ENCODE measurements around the gene POLR3A.

The POLR3A gene

DNA sequence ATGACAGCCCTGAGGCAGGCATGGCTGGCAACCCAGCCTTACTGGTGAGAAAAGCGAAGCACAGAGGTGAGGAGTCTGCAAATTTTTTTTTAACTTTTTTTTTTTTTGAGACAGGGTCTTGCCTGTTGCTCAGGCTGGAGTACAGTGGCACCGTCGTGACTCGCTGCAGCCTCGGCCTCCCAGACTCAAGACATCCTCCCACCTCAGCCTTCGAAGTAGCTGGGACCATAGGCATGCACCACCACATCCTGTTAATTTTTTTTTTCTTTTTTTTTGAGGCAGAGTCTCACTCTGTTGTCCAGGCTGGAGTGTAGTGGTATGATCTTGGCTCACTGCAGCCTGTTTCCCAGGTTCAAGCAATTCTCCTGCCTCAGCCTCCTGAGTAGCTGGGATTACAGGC lies 67.6 kb downstream of the POLR3A start:
- no peak for TF ChIP-seq CTCF (IDR thresholded peaks at IDR 0.05)

GRCh38 chr10:77960829-77961329 lies 68.4 kb downstream of the POLR3A start:
- TF ChIP-seq CTCF (IDR thresholded peaks at IDR 0.05) = no peak

GRCh38 chr10:77959887-77960455 lies 69.3 kb downstream of the POLR3A start:
- TF ChIP-seq CTCF (IDR thresholded peaks at IDR 0.05) = no peak

DNA sequence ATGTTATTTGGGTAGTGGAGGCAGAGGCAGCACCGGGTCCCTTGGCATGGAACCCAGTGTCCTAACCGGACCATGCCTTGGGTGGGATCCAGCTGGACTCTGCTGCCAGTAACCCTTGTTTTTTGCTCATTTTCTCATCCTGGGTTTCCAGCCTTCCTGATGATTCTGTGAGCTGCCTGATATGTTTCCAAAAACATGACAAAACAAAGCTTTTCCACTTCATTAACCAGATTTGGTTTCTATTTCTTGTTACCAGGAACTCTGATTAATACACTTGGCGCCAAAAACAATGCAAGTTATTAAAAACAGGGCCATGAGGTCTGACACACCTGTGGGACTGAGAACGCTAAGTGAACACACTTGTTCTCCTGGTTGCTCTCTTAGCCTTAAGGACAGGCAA lies 69.9 kb downstream of the POLR3A start:
- no peak for TF ChIP-seq CTCF (IDR thresholded peaks at IDR 0.05)

DNA sequence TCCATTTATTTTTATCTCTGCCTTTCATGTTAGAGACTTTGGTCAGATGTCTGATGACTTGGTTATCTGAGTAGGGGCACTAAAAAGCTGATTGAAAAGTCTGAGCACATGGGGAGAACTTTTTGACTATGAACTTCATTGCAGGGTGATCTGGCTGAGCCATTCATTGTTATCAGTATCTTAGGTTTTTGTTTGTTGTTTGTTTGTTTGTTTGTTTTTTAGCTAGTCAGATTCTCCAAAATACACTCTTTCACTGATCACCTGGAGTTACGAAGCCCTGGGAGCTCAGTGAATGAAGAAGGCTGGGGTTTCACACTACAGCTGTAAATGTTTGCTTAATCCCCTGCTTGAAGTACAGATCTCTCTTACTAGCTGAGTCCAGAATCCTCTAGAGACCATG lies 74.2 kb downstream of the POLR3A start:
- TF ChIP-seq CTCF (IDR thresholded peaks at IDR 0.05) = no peak

DNA sequence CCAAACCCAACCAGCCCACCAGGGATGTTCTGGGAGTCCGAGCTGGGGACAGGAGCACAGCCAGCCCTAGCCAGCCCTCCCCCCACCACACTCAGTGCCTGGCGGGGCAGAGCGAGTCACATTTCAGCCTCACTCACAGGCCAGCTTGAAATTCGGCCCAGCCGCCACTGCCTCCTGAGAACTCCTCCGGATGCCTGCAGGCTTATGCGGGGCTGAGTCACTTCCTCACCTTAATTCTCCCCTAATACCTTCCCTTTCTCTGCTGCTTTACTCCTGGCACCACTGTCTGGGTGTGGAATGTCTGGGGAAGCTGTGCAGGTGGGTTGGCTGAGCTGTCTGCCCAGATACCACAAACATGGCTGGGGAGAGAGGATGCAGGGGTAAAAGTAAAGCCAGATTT lies 80.1 kb downstream of the POLR3A start:
- TF ChIP-seq CTCF (IDR thresholded peaks at IDR 0.05) = no peak

DNA sequence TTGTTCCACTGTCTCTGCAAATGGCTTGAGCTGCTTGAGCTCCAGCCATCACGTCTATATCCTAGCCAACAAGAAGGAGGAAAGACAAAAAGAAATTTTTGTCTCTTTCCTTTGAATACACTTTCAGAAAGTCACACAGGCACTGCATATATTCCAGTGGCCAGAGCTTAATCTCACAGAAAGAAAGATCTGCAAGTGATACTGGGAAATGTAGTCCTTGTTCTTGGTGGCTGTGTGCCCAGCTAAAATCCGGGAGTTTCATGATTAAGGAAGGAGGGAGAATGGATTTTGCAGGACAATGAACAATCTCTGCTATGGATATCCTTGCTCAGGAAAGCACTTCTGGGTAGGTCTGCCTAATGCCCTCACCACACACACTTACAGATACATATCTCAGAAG lies 83.2 kb downstream of the POLR3A start:
- no peak for TF ChIP-seq CTCF (IDR thresholded peaks at IDR 0.05)

- TF ChIP-seq CTCF (IDR thresholded peaks at IDR 0.05) = no peak
These were observed 84.8 kb downstream of the POLR3A start for GRCh38 chr10:77944519-77944918.
